IMR-90 (cell line): ENCODE results near the gene DCAF11. TPM values are rescaled to one million over a fixed set of nuclear protein-coding genes. Genes with fewer than 3 reads are reported as not detected.

ENCODE experiments used
- ATAC-seq: fragments of 200-7000 bp; cut with Tn5 transposase; 2 replicates; pipeline ENCODE4 v1.9.1; 2020; ENCODE audit warnings: low read depth, mild to moderate bottlenecking, moderate library complexity
- BruUV-seq: library from RNA; stranded (reverse); fragments of 400-500 nt; replicated peaks from 2 replicates; lab custom pipeline; 2021; lab: Mats Ljungman, UMichigan
- CTCF ChIA-PET: fragments of 300-600 bp; formaldehyde crosslinking; extraction: SDS; loops from one replicate; lab custom pipeline; 2021; ENCODE audit warnings: antibody characterized with exemption; lab: Yijun Ruan, JAX
- POLR2A ChIA-PET: fragments of 300-600 bp; sonication (Branson Sonifier 250); formaldehyde crosslinking; loops from one replicate; lab custom pipeline; 2022; ENCODE audit warnings: antibody characterized with exemption; ENCODE audit not compliant: unreplicated experiment; lab: Charles Lee
- DNase-seq: peaks from one replicate; pipeline ENCODE4 v3.0.0; 2013
- H2AFZ ChIP-seq: replicated peaks from 2 replicates; pipeline ENCODE3; 2013; ENCODE audit warnings: low read length, mild to moderate bottlenecking; ENCODE audit not compliant: poor library complexity
- H2AK5ac ChIP-seq: 2 replicates; pipeline ENCODE4 v1.6.1; 2013; ENCODE audit warnings: low read depth, low read length, inconsistent platforms
- H2AK9ac ChIP-seq: replicated peaks from 2 replicates; pipeline ENCODE3; 2013; ENCODE audit warnings: mild to moderate bottlenecking, low read depth, low read length, moderate library complexity; ENCODE audit not compliant: poor library complexity
- H2BK120ac ChIP-seq: 2 replicates; pipeline ENCODE4 v1.6.1; 2013; ENCODE audit warnings: low read depth, low read length, inconsistent platforms
- H2BK15ac ChIP-seq: 3 replicates; pipeline ENCODE4 v1.6.1; 2013; ENCODE audit warnings: low read depth, low read length, inconsistent platforms
- H2BK20ac ChIP-seq: 2 replicates; pipeline ENCODE4 v1.6.1; 2013; ENCODE audit warnings: low read depth, mild to moderate bottlenecking, inconsistent platforms, low read length, moderate library complexity
- H2BK5ac ChIP-seq: 2 replicates; pipeline ENCODE4 v1.6.1; 2013; ENCODE audit warnings: mild to moderate bottlenecking, low read depth, low read length, inconsistent platforms; ENCODE audit not compliant: poor library complexity, severe bottlenecking
- H3K14ac ChIP-seq: replicated peaks from 2 replicates; pipeline ENCODE4 v1.6.1; 2013; ENCODE audit warnings: low read depth, low read length, inconsistent platforms
- H3K18ac ChIP-seq: 2 replicates; pipeline ENCODE4 v1.6.1; 2013; ENCODE audit warnings: low read depth, low read length, control low read depth
- H3K23ac ChIP-seq: 2 replicates; pipeline ENCODE4 v1.6.1; 2013; ENCODE audit warnings: low read depth, low read length, inconsistent platforms
- H3K27ac ChIP-seq: 2 replicates; pipeline ENCODE4 v1.5.1; 2013; ENCODE audit warnings: mild to moderate bottlenecking, control low read depth, low read length; ENCODE audit not compliant: insufficient read depth
- H3K27me3 ChIP-seq: 2 replicates; pipeline ENCODE4 v1.6.1; 2013; ENCODE audit warnings: low read length; ENCODE audit not compliant: control insufficient read depth, insufficient read depth
- H3K36me3 ChIP-seq: 2 replicates; pipeline ENCODE4 v1.6.1; 2013; ENCODE audit warnings: low read length, mixed read lengths; ENCODE audit not compliant: control insufficient read depth, insufficient read depth
- H3K4ac ChIP-seq: 2 replicates; pipeline ENCODE4 v1.6.1; 2013; ENCODE audit warnings: low read depth, low read length, inconsistent platforms
- H3K4me1 ChIP-seq: 2 replicates; pipeline ENCODE4 v1.6.1; 2013; ENCODE audit warnings: low read length, mixed read lengths; ENCODE audit not compliant: control insufficient read depth, insufficient read depth
- H3K4me2 ChIP-seq: 2 replicates; pipeline ENCODE4 v1.6.1; 2013; ENCODE audit warnings: low read depth, mild to moderate bottlenecking, control low read depth, low read length, moderate library complexity
- H3K4me3 ChIP-seq: 2 replicates; pipeline ENCODE4 v1.5.1; 2013; ENCODE audit warnings: low read depth, mild to moderate bottlenecking, control low read depth, low read length, moderate library complexity; ENCODE audit not compliant: insufficient read depth
- H3K56ac ChIP-seq: 2 replicates; pipeline ENCODE4 v1.6.1; 2013; ENCODE audit warnings: low read length, inconsistent platforms; ENCODE audit not compliant: insufficient read depth; ENCODE audit errors: extremely low read depth
- H3K79me1 ChIP-seq, 2 experiments: 2 replicates each; pipeline ENCODE4 v1.6.1; 2013; ENCODE audit warnings: low read length in 2 of 2, inconsistent platforms in 1 of 2, low read depth in 1 of 2
- H3K9ac ChIP-seq: 2 replicates; pipeline ENCODE4 v1.6.1; 2013; ENCODE audit warnings: low read depth, low read length, control low read depth
- H3K9me1 ChIP-seq: 2 replicates; pipeline ENCODE4 v1.6.1; 2013; ENCODE audit warnings: low read length, inconsistent platforms; ENCODE audit not compliant: insufficient read depth
- H3K9me3 ChIP-seq: 2 replicates; pipeline ENCODE4 v1.6.1; 2013; ENCODE audit warnings: low read length; ENCODE audit not compliant: control insufficient read depth, insufficient read depth
- H4K20me1 ChIP-seq: 2 replicates; pipeline ENCODE4 v1.6.1; 2013; ENCODE audit warnings: low read length, inconsistent platforms; ENCODE audit not compliant: insufficient read depth
- H4K5ac ChIP-seq: 2 replicates; pipeline ENCODE4 v1.6.1; 2013; ENCODE audit warnings: mild to moderate bottlenecking, low read depth, low read length, control low read depth
- H4K8ac ChIP-seq, 2 experiments: 2 replicates each; pipeline ENCODE4 v1.6.1; 2013; ENCODE audit warnings: low read depth in 2 of 2, low read length in 2 of 2, control low read depth in 1 of 2, inconsistent platforms in 1 of 2
- H4K91ac ChIP-seq: 2 replicates; pipeline ENCODE4 v1.6.1; 2013; ENCODE audit warnings: low read depth, low read length, inconsistent platforms; ENCODE audit not compliant: insufficient read depth
- CEBPB ChIP-seq: IDR thresholded peaks from 2 replicates; pipeline ENCODE4 v1.6.1; 2012; ENCODE audit warnings: low read depth, low read length, improper control_type of control experiment
- POLR2A ChIP-seq: IDR thresholded peaks from 2 replicates; pipeline ENCODE4 v1.6.1; 2012; ENCODE audit warnings: mild to moderate bottlenecking, low read depth, low read length
- WGBS, 2 experiments: methylation state at CpG; one replicate each; pipeline versions ENCODE4 v1.1.5 to v1.1.7; 2013; ENCODE audit warnings: missing lambda C conversion rate in 2 of 2; ENCODE audit not compliant: insufficient read length in 1 of 2; ENCODE audit errors: extremely low coverage in 2 of 2; 5-methylcytosine and 5-hydroxymethylcytosine counted together
- dilution Hi-C: fragments of 300-500 bp; cut with HindIII; formaldehyde crosslinking; loops from one replicate; pipeline ENCODE4 v1.14.3; 2018; ENCODE audit warnings: low sequenced_read_pairs; ENCODE audit not compliant: unreplicated experiment
- in situ Hi-C: fragments of 300-500 bp; cut with MboI; formaldehyde crosslinking; loops from 3 replicates; pipeline ENCODE4 v1.14.3; 2019; ENCODE audit warnings: low sequenced_read_pairs, inconsistent platforms, mixed read lengths
- intact Hi-C: fragments of 100-400 bp; cut with micrococcal nuclease; formaldehyde crosslinking; loops from 2 replicates; pipeline ENCODE4 v1.10.0; 2022
- polyA plus RNA-seq, 3 experiments: library from polyadenylated mRNA; depleted of rRNA; stranded (reverse); fragments of >200 nt; gene quantifications; 2 replicates each; pipeline ENCODE4 v1.2.3, GENCODE V29; 2012; ENCODE audit warnings: low replicate concordance in 1 of 3
- total RNA-seq: library from RNA; depleted of rRNA; stranded (reverse); fragments of >200 nt; gene quantifications from 2 replicates; pipeline ENCODE4 v1.2.3, GENCODE V29; 2012
- TF ChIP-seq, protein P1 (sequence below): fragments of 150-350 bp; IDR thresholded peaks from 2 replicates; pipeline ENCODE4 v1.6.1; 2017; ENCODE audit warnings: mild to moderate bottlenecking, antibody characterized with exemption, low read length, low read depth

The DCAF11 gene
- total and polyA plus RNA-seq, 2 of the 4 experiments (the other 2 are of a cell fraction): 21.0 to 52.0 TPM

DNA sequence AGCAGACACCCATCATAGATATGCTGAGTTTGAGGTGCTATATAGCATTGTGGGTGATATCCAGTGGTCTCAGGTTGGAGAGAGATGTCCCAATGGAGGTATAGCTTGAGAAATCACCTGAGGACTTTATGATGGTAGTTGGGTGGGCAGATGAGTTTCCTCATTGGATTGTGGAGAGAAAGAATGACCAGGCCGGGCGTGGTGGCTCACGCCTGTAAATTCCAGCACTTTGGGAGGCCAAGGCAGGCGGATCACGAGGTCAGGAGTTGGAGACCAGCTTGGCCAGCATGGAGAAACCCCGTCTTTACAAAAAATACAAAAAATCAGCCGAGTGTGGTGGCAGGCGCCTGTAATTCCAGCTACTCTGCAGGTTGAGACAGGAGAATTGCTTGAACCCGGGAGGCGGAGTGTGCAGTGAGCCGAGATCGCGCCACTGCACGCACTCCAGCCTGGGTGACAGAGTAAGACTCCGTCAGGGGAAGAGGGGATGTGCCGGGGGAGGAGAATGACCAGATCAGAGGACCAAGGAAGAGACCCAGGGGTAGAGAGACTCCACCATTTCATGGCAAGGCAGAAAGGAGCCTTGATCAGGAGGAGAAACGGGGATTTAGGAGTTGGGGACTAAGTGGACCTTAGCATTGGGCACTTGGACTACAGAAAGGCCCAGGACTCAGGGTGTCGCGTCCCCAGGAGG is 21.2 kb upstream of the DCAF11 start:
- in situ Hi-C loops (loop anchor here (5.0 to 10.0 kb wide), 2 partner anchors 36 to 119 kb away; no protein-coding TSS in a partner anchor), dilution Hi-C loops (no loop called here), intact Hi-C loops (no loop called here)
- no TSS peak for BruUV-seq
- H4K8ac ChIP-seq: peak overlapping the region; percentile 94 to 95
- H2BK5ac ChIP-seq: no peak overlapping the region
- peak overlapping the region; percentile 81 for H2BK15ac ChIP-seq
- H3K4me1 ChIP-seq: peaks cover 8% of the 10 kb centered on the region
- peak overlapping the region; percentile 97 for H2AK5ac ChIP-seq
- H3K4ac ChIP-seq: peak overlapping the region; percentile 90
- peaks cover 16 to 32% of the 10 kb centered on the region in 2 experiments for H3K79me1 ChIP-seq
- no peaks in the 10 kb centered on the region for H3K9me3 ChIP-seq
- H3K23ac ChIP-seq: peak overlapping the region; percentile 68
- H4K5ac ChIP-seq: peak overlapping the region; percentile 47
- TF ChIP-seq CEBPB (no peak), POLR2A (no peak)
- TF ChIP-seq, protein P1, sequence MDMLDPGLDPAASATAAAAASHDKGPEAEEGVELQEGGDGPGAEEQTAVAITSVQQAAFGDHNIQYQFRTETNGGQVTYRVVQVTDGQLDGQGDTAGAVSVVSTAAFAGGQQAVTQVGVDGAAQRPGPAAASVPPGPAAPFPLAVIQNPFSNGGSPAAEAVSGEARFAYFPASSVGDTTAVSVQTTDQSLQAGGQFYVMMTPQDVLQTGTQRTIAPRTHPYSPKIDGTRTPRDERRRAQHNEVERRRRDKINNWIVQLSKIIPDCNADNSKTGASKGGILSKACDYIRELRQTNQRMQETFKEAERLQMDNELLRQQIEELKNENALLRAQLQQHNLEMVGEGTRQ: no peak
- H4K20me1 ChIP-seq: peaks cover 12% of the 10 kb centered on the region; the same call in 1 of the 2 replicates
- CTCF ChIA-PET: interaction anchor here (0.7 to 3.5 kb wide), 4 partner anchors 12 to 36 kb away, joined by 3 to 30 read pairs (median 12); no protein-coding TSS in a partner anchor
- no peaks in the 10 kb centered on the region for H3K27me3 ChIP-seq
- peak overlapping the region; percentile 70 for H2BK120ac ChIP-seq
- peak overlapping the region; percentile 78 for H2AK9ac ChIP-seq
- peaks cover 4% of the 10 kb centered on the region; the same call in 1 of the 2 replicates for H3K36me3 ChIP-seq
- ATAC-seq (no peak), DNase-seq (no peak)
- peak overlapping the region; percentile 49 for H3K4me2 ChIP-seq
- peak overlapping the region; percentile 85 for H2BK20ac ChIP-seq
- peaks cover 13% of the 10 kb centered on the region for H3K9me1 ChIP-seq
- peak overlapping the region; percentile 65 for H3K14ac ChIP-seq
- POLR2A ChIA-PET: interaction anchor here (0.6 kb wide), 1 partner anchor 228 kb away, joined by 7 read pairs; no protein-coding TSS in a partner anchor
- H3K9ac ChIP-seq: peak overlapping the region; percentile 50
- peak overlapping the region; percentile 18; the same call in 1 of the 2 replicates for H3K18ac ChIP-seq
- H3K27ac ChIP-seq: peak overlapping the region; percentile 80
- peak overlapping the region; percentile 96 for H4K91ac ChIP-seq
- H3K56ac ChIP-seq: peak overlapping the region; percentile 66; the same call in 1 of the 2 replicates
- peak overlapping the region; percentile 98 for H2AFZ ChIP-seq
- H3K4me3 ChIP-seq: peak overlapping the region; percentile 72; the same call in 1 of the 2 replicates
- WGBS, 2 experiments: 100% methylated on average over 7 of the region's 19 CpGs; no CpG with 5 or more reads in 1 of the 2 experiments
